Measurements from ENCODE around the gene NOS1AP.

Gene NOS1AP

GRCh38 chr1:162272419-162272818 is 202.9 kb downstream of the NOS1AP start:
- no peak overlapping the region for H3K27ac ChIP-seq (ENCODE audit: low read depth, low read length)
- H3K36me3 ChIP-seq (ENCODE audit: control insufficient read depth, insufficient read depth, low read length): no peaks in the 10 kb centered on the region
- no peak overlapping the region for H3K4me3 ChIP-seq (ENCODE audit: low read length)
- no peaks in the 10 kb centered on the region for H3K27me3 ChIP-seq (ENCODE audit: control insufficient read depth, insufficient read depth, low read length)
- no peak overlapping the region for H3K9ac ChIP-seq (ENCODE audit: low read length)
- no peaks in the 10 kb centered on the region for H3K4me1 ChIP-seq (ENCODE audit: control insufficient read depth, insufficient read depth, low read length)

GRCh38 chr1:162275622-162276175 is 206.2 kb downstream of the NOS1AP start:
- Histone ChIP-seq H3K36me3 (ENCODE audit: control insufficient read depth, insufficient read depth, low read length) (no peaks in the 10 kb centered on the region), H3K27ac (ENCODE audit: low read depth, low read length) (no peak overlapping the region), H3K9ac (ENCODE audit: low read length) (no peak overlapping the region), H3K4me3 (ENCODE audit: low read length) (no peak overlapping the region), H3K27me3 (ENCODE audit: control insufficient read depth, insufficient read depth, low read length) (no peaks in the 10 kb centered on the region), H3K4me1 (ENCODE audit: control insufficient read depth, insufficient read depth, low read length) (no peaks in the 10 kb centered on the region)

- Histone ChIP-seq H3K27ac (ENCODE audit: low read depth, low read length) (no peak overlapping the region), H3K36me3 (ENCODE audit: control insufficient read depth, insufficient read depth, low read length) (no peaks in the 10 kb centered on the region), H3K4me3 (ENCODE audit: low read length) (no peak overlapping the region), H3K27me3 (ENCODE audit: control insufficient read depth, insufficient read depth, low read length) (no peaks in the 10 kb centered on the region), H3K4me1 (ENCODE audit: control insufficient read depth, insufficient read depth, low read length) (no peaks in the 10 kb centered on the region), H3K9ac (ENCODE audit: low read length) (no peak overlapping the region)
Observed at GRCh38 chr1:162276493-162276892, 207.0 kb downstream of the NOS1AP start.

- Histone ChIP-seq H3K9ac (ENCODE audit: low read length) (no peak overlapping the region), H3K4me1 (ENCODE audit: control insufficient read depth, insufficient read depth, low read length) (no peaks in the 10 kb centered on the region), H3K36me3 (ENCODE audit: control insufficient read depth, insufficient read depth, low read length) (no peaks in the 10 kb centered on the region), H3K4me3 (ENCODE audit: low read length) (no peak overlapping the region), H3K27me3 (ENCODE audit: control insufficient read depth, insufficient read depth, low read length) (no peaks in the 10 kb centered on the region), H3K27ac (ENCODE audit: low read depth, low read length) (no peak overlapping the region)
Observed at GRCh38 chr1:162279136-162279498, 209.6 kb downstream of the NOS1AP start.

- Histone ChIP-seq H3K27ac (ENCODE audit: low read depth, low read length) (no peak overlapping the region), H3K4me3 (ENCODE audit: low read length) (no peak overlapping the region), H3K36me3 (ENCODE audit: control insufficient read depth, insufficient read depth, low read length) (no peaks in the 10 kb centered on the region), H3K9ac (ENCODE audit: low read length) (no peak overlapping the region), H3K27me3 (ENCODE audit: control insufficient read depth, insufficient read depth, low read length) (no peaks in the 10 kb centered on the region), H3K4me1 (ENCODE audit: control insufficient read depth, insufficient read depth, low read length) (no peaks in the 10 kb centered on the region)
Observed at GRCh38 chr1:162281426-162281825, 211.9 kb downstream of the NOS1AP start.

GRCh38 chr1:162283657-162284056 is 214.2 kb downstream of the NOS1AP start:
- Histone ChIP-seq H3K27ac (ENCODE audit: low read depth, low read length) (no peak overlapping the region), H3K9ac (ENCODE audit: low read length) (no peak overlapping the region), H3K4me1 (ENCODE audit: control insufficient read depth, insufficient read depth, low read length) (no peaks in the 10 kb centered on the region), H3K27me3 (ENCODE audit: control insufficient read depth, insufficient read depth, low read length) (no peaks in the 10 kb centered on the region), H3K4me3 (ENCODE audit: low read length) (no peak overlapping the region), H3K36me3 (ENCODE audit: control insufficient read depth, insufficient read depth, low read length) (no peaks in the 10 kb centered on the region)

GRCh38 chr1:162284206-162284955 is 214.9 kb downstream of the NOS1AP start:
- H3K27me3 ChIP-seq (ENCODE audit: control insufficient read depth, insufficient read depth, low read length): no peaks in the 10 kb centered on the region
- no peak overlapping the region for H3K4me3 ChIP-seq (ENCODE audit: low read length)
- no peak overlapping the region for H3K9ac ChIP-seq (ENCODE audit: low read length)
- no peak overlapping the region for H3K27ac ChIP-seq (ENCODE audit: low read depth, low read length)
- no peaks in the 10 kb centered on the region for H3K36me3 ChIP-seq (ENCODE audit: control insufficient read depth, insufficient read depth, low read length)
- no peaks in the 10 kb centered on the region for H3K4me1 ChIP-seq (ENCODE audit: control insufficient read depth, insufficient read depth, low read length)

- Histone ChIP-seq H3K27ac (ENCODE audit: low read depth, low read length) (no peak overlapping the region), H3K4me3 (ENCODE audit: low read length) (no peak overlapping the region), H3K4me1 (ENCODE audit: control insufficient read depth, insufficient read depth, low read length) (no peaks in the 10 kb centered on the region), H3K27me3 (ENCODE audit: control insufficient read depth, insufficient read depth, low read length) (no peaks in the 10 kb centered on the region), H3K9ac (ENCODE audit: low read length) (no peak overlapping the region), H3K36me3 (ENCODE audit: control insufficient read depth, insufficient read depth, low read length) (no peaks in the 10 kb centered on the region)
Observed at GRCh38 chr1:162285149-162285561, 215.7 kb downstream of the NOS1AP start.

- Histone ChIP-seq H3K27me3 (ENCODE audit: control insufficient read depth, insufficient read depth, low read length) (no peaks in the 10 kb centered on the region), H3K27ac (ENCODE audit: low read depth, low read length) (no peak overlapping the region), H3K4me3 (ENCODE audit: low read length) (no peak overlapping the region)
Observed at GRCh38 chr1:162291000-162291399, 221.5 kb downstream of the NOS1AP start.

GRCh38 chr1:162292422-162292849 is 222.9 kb downstream of the NOS1AP start:
- no peaks in the 10 kb centered on the region for H3K36me3 ChIP-seq (ENCODE audit: control insufficient read depth, insufficient read depth, low read length)
- no peak overlapping the region for H3K27ac ChIP-seq (ENCODE audit: low read depth, low read length)
- no peaks in the 10 kb centered on the region for H3K27me3 ChIP-seq (ENCODE audit: control insufficient read depth, insufficient read depth, low read length)
- H3K4me1 ChIP-seq (ENCODE audit: control insufficient read depth, insufficient read depth, low read length): no peaks in the 10 kb centered on the region
- no peak overlapping the region for H3K4me3 ChIP-seq (ENCODE audit: low read length)
- no peak overlapping the region for H3K9ac ChIP-seq (ENCODE audit: low read length)

More at GRCh38 chr1:162291000-162291399, 221.5 kb downstream of the NOS1AP start:
- no peaks in the 10 kb centered on the region for H3K36me3 ChIP-seq (ENCODE audit: control insufficient read depth, insufficient read depth, low read length)
- no peaks in the 10 kb centered on the region for H3K4me1 ChIP-seq (ENCODE audit: control insufficient read depth, insufficient read depth, low read length)
- no peak overlapping the region for H3K9ac ChIP-seq (ENCODE audit: low read length)

- Histone ChIP-seq H3K27me3 (ENCODE audit: control insufficient read depth, insufficient read depth, low read length) (no peaks in the 10 kb centered on the region), H3K27ac (ENCODE audit: low read depth, low read length) (no peak overlapping the region), H3K9ac (ENCODE audit: low read length) (no peak overlapping the region), H3K4me1 (ENCODE audit: control insufficient read depth, insufficient read depth, low read length) (no peaks in the 10 kb centered on the region), H3K36me3 (ENCODE audit: control insufficient read depth, insufficient read depth, low read length) (no peaks in the 10 kb centered on the region), H3K4me3 (ENCODE audit: low read length) (no peak overlapping the region)
Observed at GRCh38 chr1:162293073-162293692, 223.7 kb downstream of the NOS1AP start.

GRCh38 chr1:162294015-162294414 is 224.5 kb downstream of the NOS1AP start:
- H3K4me3 ChIP-seq (ENCODE audit: low read length): no peak overlapping the region
- no peaks in the 10 kb centered on the region for H3K4me1 ChIP-seq (ENCODE audit: control insufficient read depth, insufficient read depth, low read length)
- no peaks in the 10 kb centered on the region for H3K36me3 ChIP-seq (ENCODE audit: control insufficient read depth, insufficient read depth, low read length)
- no peak overlapping the region for H3K9ac ChIP-seq (ENCODE audit: low read length)
- H3K27ac ChIP-seq (ENCODE audit: low read depth, low read length): no peak overlapping the region
- H3K27me3 ChIP-seq (ENCODE audit: control insufficient read depth, insufficient read depth, low read length): no peaks in the 10 kb centered on the region

GRCh38 chr1:162297208-162297607 is 227.7 kb downstream of the NOS1AP start:
- no peak overlapping the region for H3K27ac ChIP-seq (ENCODE audit: low read depth, low read length)
- no peaks in the 10 kb centered on the region for H3K36me3 ChIP-seq (ENCODE audit: control insufficient read depth, insufficient read depth, low read length)
- H3K4me3 ChIP-seq (ENCODE audit: low read length): no peak overlapping the region
- no peaks in the 10 kb centered on the region for H3K27me3 ChIP-seq (ENCODE audit: control insufficient read depth, insufficient read depth, low read length)
- H3K4me1 ChIP-seq (ENCODE audit: control insufficient read depth, insufficient read depth, low read length): no peaks in the 10 kb centered on the region
- no peak overlapping the region for H3K9ac ChIP-seq (ENCODE audit: low read length)

Data from rectal smooth muscle tissue (tissue), 1 donor.